HG02678 (cell line): ENCODE measurements around the gene DGKB.

Experiments used
- ATAC-seq: cut with Tn5 transposase; IDR thresholded peaks from one replicate; pipeline ENCODE4 v1.9.1; 2021; ENCODE audit warnings: mild to moderate bottlenecking, moderate library complexity; ENCODE audit not compliant: unreplicated experiment

The DGKB gene

GRCh38 chr7:14236834-14237233, 665.7 kb downstream of the DGKB start:
- ATAC-seq = no peak

- no peak for ATAC-seq
Measured at GRCh38 chr7:14235056-14235455, 667.5 kb downstream of the DGKB start.

- ATAC-seq = no peak
Measured at GRCh38 chr7:14233868-14234369, 668.6 kb downstream of the DGKB start.

- no peak for ATAC-seq
Measured at GRCh38 chr7:14233076-14233867, 669.3 kb downstream of the DGKB start.

- no peak for ATAC-seq
Measured at GRCh38 chr7:14229047-14229446, 673.5 kb downstream of the DGKB start.

GRCh38 chr7:14228341-14228740, 674.2 kb downstream of the DGKB start:
- no peak for ATAC-seq

- ATAC-seq = no peak
Measured at GRCh38 chr7:14226126-14226525, 676.4 kb downstream of the DGKB start.

- ATAC-seq = no peak
Measured at GRCh38 chr7:14219125-14219524, 683.4 kb downstream of the DGKB start.

- no peak for ATAC-seq
Measured at GRCh38 chr7:14218338-14218737, 684.2 kb downstream of the DGKB start.

- ATAC-seq = no peak
Measured at GRCh38 chr7:14209896-14210484, 692.6 kb downstream of the DGKB start.

GRCh38 chr7:14207711-14208110, 694.8 kb downstream of the DGKB start:
- no peak for ATAC-seq

GRCh38 chr7:14207138-14207537, 695.4 kb downstream of the DGKB start:
- ATAC-seq = no peak

- ATAC-seq = no peak
Measured at GRCh38 chr7:14206121-14206520, 696.4 kb downstream of the DGKB start.

GRCh38 chr7:14201353-14201752, 701.2 kb downstream of the DGKB start:
- ATAC-seq = no peak

- no peak for ATAC-seq
Measured at GRCh38 chr7:14199336-14199735, 703.2 kb downstream of the DGKB start.

- no peak for ATAC-seq
Measured at GRCh38 chr7:14197280-14197679, 705.3 kb downstream of the DGKB start.

- no peak for ATAC-seq
Measured at GRCh38 chr7:14196555-14196954, 706.0 kb downstream of the DGKB start.

- ATAC-seq = no peak
Measured at GRCh38 chr7:14195871-14196270, 706.7 kb downstream of the DGKB start.

- ATAC-seq = no peak
Measured at GRCh38 chr7:14195079-14195478, 707.5 kb downstream of the DGKB start.

- ATAC-seq = no peak
Measured at GRCh38 chr7:14191686-14192098, 710.9 kb downstream of the DGKB start.

GRCh38 chr7:14184292-14184864, 718.2 kb downstream of the DGKB start:
- ATAC-seq = no peak

GRCh38 chr7:14179781-14180180, 722.8 kb downstream of the DGKB start:
- ATAC-seq = no peak
